Neuronal stem cell (in vitro differentiated cells): Measurements from ENCODE around the gene CDC40.

Experiments
- DNase-seq: peaks from one replicate; pipeline ENCODE4 v3.0.0-alpha.2; 2013; ENCODE audit warnings: low spot score
- H2AFZ ChIP-seq: one replicate; pipeline ENCODE4 v1.6.1; 2013; ENCODE audit warnings: mild to moderate bottlenecking, low read length, inconsistent platforms
- H2AK5ac ChIP-seq: 2 replicates; pipeline ENCODE4 v1.6.1; 2013; ENCODE audit warnings: low read depth, mild to moderate bottlenecking, inconsistent platforms, low read length, moderate library complexity, mixed read lengths
- H2BK120ac ChIP-seq: 2 replicates; pipeline ENCODE4 v1.6.1; 2013; ENCODE audit warnings: low read depth, mild to moderate bottlenecking, inconsistent platforms, low read length, moderate library complexity, mixed read lengths
- H2BK12ac ChIP-seq: one replicate; pipeline ENCODE4 v1.6.1; 2013; ENCODE audit warnings: low read length, inconsistent platforms
- H2BK15ac ChIP-seq: 2 replicates; pipeline ENCODE4 v1.6.1; 2013; ENCODE audit warnings: mild to moderate bottlenecking, low read length, inconsistent platforms, mixed read lengths
- H2BK5ac ChIP-seq: one replicate; pipeline ENCODE4 v1.6.1; 2013; ENCODE audit warnings: inconsistent platforms, mild to moderate bottlenecking, low read length, moderate library complexity
- H3K14ac ChIP-seq: one replicate; pipeline ENCODE4 v1.6.1; 2013; ENCODE audit warnings: low read length, inconsistent platforms
- H3K18ac ChIP-seq: 2 replicates; pipeline ENCODE4 v1.6.1; 2013; ENCODE audit warnings: low read length, inconsistent platforms
- H3K23ac ChIP-seq: 2 replicates; pipeline ENCODE4 v1.6.1; 2013; ENCODE audit warnings: low read depth, mild to moderate bottlenecking, mixed read lengths, low read length, inconsistent platforms; ENCODE audit not compliant: poor library complexity
- H3K27ac ChIP-seq: replicated peaks from 3 replicates; pipeline ENCODE4 v1.5.1; 2013; ENCODE audit warnings: low read length, inconsistent platforms
- H3K27me3 ChIP-seq, 3 experiments: 2 replicates each; pipeline ENCODE4 v1.6.1; 2013; ENCODE audit warnings: low read length in 3 of 3, mild to moderate bottlenecking in 2 of 3, inconsistent platforms in 1 of 3, low read depth in 1 of 3, mixed read lengths in 1 of 3, moderate library complexity in 1 of 3; ENCODE audit not compliant: control insufficient read depth in 3 of 3, insufficient read depth in 3 of 3
- H3K36me3 ChIP-seq, 2 donors: replicated peaks in 1 of 2; 2 replicates each; pipeline ENCODE4 v1.6.1; 2013; ENCODE audit warnings: low read length in 2 of 2; ENCODE audit not compliant: control insufficient read depth in 2 of 2, insufficient read depth in 2 of 2
- H3K4ac ChIP-seq: 2 replicates; pipeline ENCODE4 v1.6.1; 2013; ENCODE audit warnings: inconsistent platforms, mild to moderate bottlenecking, low read length, moderate library complexity
- H3K4me1 ChIP-seq, 2 donors: 1 replicate in 1 of 2; 2 replicates in 1 of 2; pipeline ENCODE4 v1.6.1; 2013; ENCODE audit warnings: low read length in 2 of 2, low read depth in 1 of 2; ENCODE audit not compliant: control insufficient read depth in 2 of 2, insufficient read depth in 1 of 2
- H3K4me2 ChIP-seq: one replicate; pipeline ENCODE4 v1.6.1; 2013; ENCODE audit warnings: mild to moderate bottlenecking, low read length, inconsistent platforms; ENCODE audit not compliant: insufficient read depth, poor library complexity, severe bottlenecking
- H3K4me3 ChIP-seq, 2 donors: 2 replicates each; pipeline ENCODE4 v1.5.1; 2013; ENCODE audit warnings: low read length in 2 of 2, mild to moderate bottlenecking in 2 of 2, inconsistent platforms in 1 of 2, moderate library complexity in 1 of 2
- H3K79me1 ChIP-seq: one replicate; pipeline ENCODE4 v1.6.1; 2013; ENCODE audit warnings: low read depth, mild to moderate bottlenecking, inconsistent platforms, low read length, moderate library complexity
- H3K9ac ChIP-seq: one replicate; pipeline ENCODE4 v1.6.1; 2013; ENCODE audit warnings: mild to moderate bottlenecking, low read depth, low read length, inconsistent platforms; ENCODE audit not compliant: poor library complexity
- H3K9me3 ChIP-seq, 2 donors: replicated peaks in 1 of 2; 2 replicates each; pipeline versions ENCODE3 to v1.6.1; 2013; ENCODE audit warnings: low read length in 2 of 2, mild to moderate bottlenecking in 2 of 2, inconsistent platforms in 1 of 2, low read depth in 1 of 2, mixed read lengths in 1 of 2, moderate library complexity in 1 of 2; ENCODE audit not compliant: control insufficient read depth in 2 of 2, insufficient read depth in 1 of 2
- H4K8ac ChIP-seq: one replicate; pipeline ENCODE4 v1.6.1; 2013; ENCODE audit warnings: low read depth, mild to moderate bottlenecking, inconsistent platforms, low read length, moderate library complexity
- H4K91ac ChIP-seq: one replicate; pipeline ENCODE4 v1.6.1; 2013; ENCODE audit warnings: low read length, low read depth, mild to moderate bottlenecking, inconsistent platforms; ENCODE audit not compliant: poor library complexity
- WGBS, 2 donors: extraction: QIAGEN DNeasy Blood & Tissue Kit; methylation state at CpG; one replicate each; pipeline ENCODE4 v1.1.7; 2013; ENCODE audit warnings: missing lambda C conversion rate in 2 of 2, mixed read lengths in 1 of 2; ENCODE audit not compliant: insufficient read length in 2 of 2, insufficient replicate concordance in 1 of 2; ENCODE audit errors: extremely low coverage in 2 of 2; 5-methylcytosine and 5-hydroxymethylcytosine counted together

CDC40 gene

GRCh38 chr6:110181131-110182030, 1.2 kb downstream of the CDC40 start:
- H2AK5ac ChIP-seq: no peak overlapping the region
- H2BK12ac ChIP-seq: no peak overlapping the region
- no peaks in the 10 kb centered on the region for H3K27me3 ChIP-seq
- H4K8ac ChIP-seq: no peak overlapping the region
- no peak overlapping the region for H2BK5ac ChIP-seq
- no peak overlapping the region for H2BK120ac ChIP-seq
- no peak overlapping the region for H3K4ac ChIP-seq
- peaks cover 2 to 5% of the 10 kb centered on the region in 2 donors for H3K36me3 ChIP-seq
- peak overlapping the region; percentile 88 to 95 for H3K4me3 ChIP-seq
- no peak overlapping the region for H2AFZ ChIP-seq
- H3K14ac ChIP-seq: no peak overlapping the region
- no peak overlapping the region for H3K9ac ChIP-seq
- H3K4me1 ChIP-seq: peaks cover 1 to 14% of the 10 kb centered on the region in 2 donors
- no peak overlapping the region for H3K23ac ChIP-seq
- H3K27ac ChIP-seq: no peak overlapping the region
- peaks cover 0 to 3% of the 10 kb centered on the region in 2 donors for H3K9me3 ChIP-seq
- H3K79me1 ChIP-seq: peaks cover 6% of the 10 kb centered on the region
- H2BK15ac ChIP-seq: no peak overlapping the region
- peak overlapping the region; percentile 63 for H3K4me2 ChIP-seq
- no CpG with 5 or more reads among the region's 6 CpGs for WGBS, 2 donors
- DNase-seq: no peak
- H3K18ac ChIP-seq: no peak overlapping the region
- H4K91ac ChIP-seq: no peak overlapping the region

DNA sequence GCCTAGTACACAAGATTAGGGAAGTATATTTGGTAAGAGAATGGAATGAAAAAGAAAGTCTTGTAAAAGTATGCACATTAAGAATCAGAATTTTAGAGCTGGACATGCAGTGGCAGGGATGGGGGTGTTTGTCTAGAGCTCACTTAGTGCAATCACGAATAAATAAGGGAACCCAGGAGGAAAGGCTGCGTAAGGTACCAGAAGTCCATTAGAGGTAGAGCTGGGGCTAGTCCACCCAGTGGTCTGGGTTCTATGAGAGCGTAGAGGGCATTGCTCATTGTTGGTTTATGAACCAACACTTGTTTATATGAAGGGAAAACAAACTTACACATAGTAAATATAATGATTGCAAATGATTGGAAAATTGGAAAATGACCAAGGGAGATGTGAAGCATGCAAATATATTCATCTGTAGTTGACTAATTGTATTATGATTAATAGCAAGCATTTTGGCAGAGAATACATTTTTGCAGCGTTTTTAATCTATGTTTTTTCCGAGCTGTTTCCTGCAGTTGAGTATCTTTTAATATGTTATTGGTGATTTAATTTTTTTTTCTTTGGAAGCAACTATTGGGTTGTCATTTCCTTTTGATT, 3.2 kb downstream of the CDC40 start:
- H3K4me3 ChIP-seq: no peak overlapping the region
- H3K4me2 ChIP-seq: no peak overlapping the region
- H2BK120ac ChIP-seq: no peak overlapping the region
- no peak for DNase-seq
- H3K4ac ChIP-seq: no peak overlapping the region
- no peak overlapping the region for H3K14ac ChIP-seq
- H2BK15ac ChIP-seq: no peak overlapping the region
- peaks cover 0 to 3% of the 10 kb centered on the region in 2 donors for H3K9me3 ChIP-seq
- no peak overlapping the region for H4K91ac ChIP-seq
- H2AK5ac ChIP-seq: no peak overlapping the region
- no peak overlapping the region for H2BK5ac ChIP-seq
- no CpG with 5 or more reads among the region's 5 CpGs for WGBS, 2 donors
- H3K27ac ChIP-seq: no peak overlapping the region
- H2AFZ ChIP-seq: no peak overlapping the region
- no peak overlapping the region for H3K18ac ChIP-seq
- H3K27me3 ChIP-seq: no peaks in the 10 kb centered on the region
- no peak overlapping the region for H2BK12ac ChIP-seq
- no peak overlapping the region for H3K9ac ChIP-seq
- H3K79me1 ChIP-seq: peaks cover 6% of the 10 kb centered on the region
- H3K4me1 ChIP-seq: peaks cover 1 to 12% of the 10 kb centered on the region in 2 donors
- no peak overlapping the region for H4K8ac ChIP-seq
- no peak overlapping the region for H3K23ac ChIP-seq
- H3K36me3 ChIP-seq: peaks cover 2 to 5% of the 10 kb centered on the region in 2 donors

DNA sequence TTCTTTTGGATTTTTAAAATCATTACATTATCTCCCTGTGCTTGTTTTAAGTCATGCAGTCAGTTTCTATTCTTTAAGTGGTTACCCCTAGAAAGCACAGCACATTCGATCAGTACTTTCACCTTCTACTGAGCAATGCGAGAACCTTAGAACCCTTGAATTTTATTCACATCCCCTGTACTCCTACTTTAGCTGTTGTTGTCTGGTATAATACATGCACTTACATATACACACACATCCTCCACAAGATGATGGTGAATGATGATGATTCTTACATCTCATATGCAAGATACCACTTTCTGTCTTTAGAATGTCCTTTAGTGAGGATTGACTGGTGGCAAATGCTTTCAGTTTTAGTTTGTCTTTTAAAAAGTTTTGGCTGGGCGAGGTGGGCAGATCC, 5.7 kb downstream of the CDC40 start:
- peaks cover 2 to 5% of the 10 kb centered on the region in 2 donors for H3K36me3 ChIP-seq
- H2BK15ac ChIP-seq: no peak overlapping the region
- WGBS, 2 donors: no CpG with 5 or more reads among the region's 3 CpGs
- no peak overlapping the region for H2AK5ac ChIP-seq
- no peak overlapping the region for H3K4me2 ChIP-seq
- H3K14ac ChIP-seq: no peak overlapping the region
- no peak overlapping the region for H3K4me3 ChIP-seq
- no peak overlapping the region for H2BK5ac ChIP-seq
- no peaks in the 10 kb centered on the region for H3K27me3 ChIP-seq
- H3K79me1 ChIP-seq: no peaks in the 10 kb centered on the region
- no peak overlapping the region for H2AFZ ChIP-seq
- H3K9me3 ChIP-seq: peaks cover 0 to 3% of the 10 kb centered on the region in 2 donors
- H3K4me1 ChIP-seq: peaks cover 1 to 10% of the 10 kb centered on the region in 2 donors
- no peak overlapping the region for H4K8ac ChIP-seq
- no peak overlapping the region for H3K23ac ChIP-seq
- H3K18ac ChIP-seq: no peak overlapping the region
- H3K9ac ChIP-seq: no peak overlapping the region
- H3K4ac ChIP-seq: no peak overlapping the region
- H2BK120ac ChIP-seq: no peak overlapping the region
- no peak overlapping the region for H2BK12ac ChIP-seq
- no peak for DNase-seq
- no peak overlapping the region for H3K27ac ChIP-seq
- no peak overlapping the region for H4K91ac ChIP-seq

DNA sequence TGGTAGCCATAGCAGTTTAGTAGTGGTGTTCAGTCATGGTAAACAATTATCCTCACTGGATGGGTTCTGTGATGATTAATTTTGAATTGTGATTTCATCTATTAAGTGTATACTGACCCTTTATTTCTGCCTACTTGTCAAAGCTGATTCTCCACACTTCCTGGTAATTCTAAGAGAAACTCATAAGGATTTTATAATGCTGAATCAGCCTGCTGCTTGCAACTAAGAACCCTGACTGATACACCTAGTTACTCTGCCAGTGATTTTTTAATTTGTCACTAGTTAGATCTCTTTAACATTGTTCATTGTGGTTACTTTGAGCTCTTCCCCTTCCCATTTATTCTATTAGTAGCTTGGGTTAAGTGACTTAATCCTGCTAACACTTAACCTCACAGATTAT, 8.6 kb downstream of the CDC40 start:
- Histone ChIP-seq H3K4me2 (no peak overlapping the region), H3K23ac (no peak overlapping the region), H2AFZ (no peak overlapping the region), H3K14ac (no peak overlapping the region), H3K4me3 (no peak overlapping the region), H2BK12ac (no peak overlapping the region), H4K91ac (no peak overlapping the region), H3K4ac (no peak overlapping the region), H4K8ac (no peak overlapping the region), H2BK120ac (no peak overlapping the region), H3K9ac (no peak overlapping the region), H3K36me3 (peaks cover 0 to 8% of the 10 kb centered on the region in 2 donors), H3K18ac (no peak overlapping the region), H3K79me1 (peaks cover 1% of the 10 kb centered on the region), H3K4me1 (no peaks in the 10 kb centered on the region), H2BK5ac (no peak overlapping the region), H2AK5ac (no peak overlapping the region), H2BK15ac (no peak overlapping the region), H3K9me3 (peaks cover 0 to 5% of the 10 kb centered on the region in 2 donors), H3K27me3 (no peaks in the 10 kb centered on the region), H3K27ac (no peak overlapping the region)
- no peak for DNase-seq
